Measurements from ENCODE around the gene MANBA. TPM values are rescaled to one million over a fixed set of nuclear protein-coding genes. Genes with fewer than 3 reads are reported as not detected.

MANBA gene
- total RNA-seq, 2 experiments from 2014 or later = 16.9 to 18.2 TPM

- Histone ChIP-seq H3K9me3 (ENCODE audit: control insufficient read depth in 1 of 2, insufficient read depth in 1 of 2, low read length in 2 of 2) (peaks cover 12 to 14% of the 10 kb centered on the region in 2 experiments), H3K4me1 (ENCODE audit: insufficient read depth, low read length) (no peaks in the 10 kb centered on the region), H3K27me3 (ENCODE audit: control insufficient read depth in 1 of 2, insufficient read depth in 2 of 2, low read length in 2 of 2) (no peaks in the 10 kb centered on the region), H3K27ac (ENCODE audit: low read depth in 1 of 2, low read length in 2 of 2) (no peak overlapping the region), H3K4me3 (ENCODE audit: low read length) (no peak overlapping the region), H3K36me3 (ENCODE audit: insufficient read depth, low read length) (no peaks in the 10 kb centered on the region)
- H3K4me1 Mint-ChIP-seq (ENCODE audit: low read depth) = no peaks in the 10 kb centered on the region
- no peak for ATAC-seq (ENCODE audit: poor library complexity)
- peaks cover 12% of the 10 kb centered on the region for H3K36me3 Mint-ChIP-seq (ENCODE audit: low read depth)
- no peak for DNase-seq
- POLR2A ChIA-PET = no interaction called here
- intact Hi-C loops (cut with DNase I, micrococcal nuclease) = no loop called here
- CTCF ChIA-PET = no interaction called here
- no peaks in the 10 kb centered on the region for H3K27me3 Mint-ChIP-seq
- no peak for TF ChIP-seq CTCF (IDR thresholded peaks at IDR 0.05)
- peaks cover 13% of the 10 kb centered on the region for H3K9me3 Mint-ChIP-seq
- H3K27ac Mint-ChIP-seq = no peak overlapping the region
- no peak overlapping the region for H3K4me3 Mint-ChIP-seq
These were observed 25.5 kb upstream of the MANBA start for GRCh38 chr4:102786279-102786678.

- POLR2A ChIA-PET = no interaction called here
- intact Hi-C loops (cut with DNase I, micrococcal nuclease) = no loop called here
- Histone ChIP-seq H3K4me3 (ENCODE audit: low read length) (no peak overlapping the region), H3K27me3 (ENCODE audit: control insufficient read depth in 1 of 2, insufficient read depth in 2 of 2, low read length in 2 of 2) (peaks cover 0 to 2% of the 10 kb centered on the region in 2 experiments), H3K9me3 (ENCODE audit: control insufficient read depth in 1 of 2, insufficient read depth in 1 of 2, low read length in 2 of 2) (peaks cover 0 to 7% of the 10 kb centered on the region in 2 experiments), H3K27ac (ENCODE audit: low read depth in 1 of 2, low read length in 2 of 2) (no peak overlapping the region), H3K4me1 (ENCODE audit: insufficient read depth, low read length) (no peaks in the 10 kb centered on the region), H3K36me3 (ENCODE audit: insufficient read depth, low read length) (no peaks in the 10 kb centered on the region)
- no peak overlapping the region for H3K4me3 Mint-ChIP-seq
- no peaks in the 10 kb centered on the region for H3K4me1 Mint-ChIP-seq (ENCODE audit: low read depth)
- ATAC-seq (ENCODE audit: poor library complexity) = no peak
- DNase-seq = no peak
- H3K9me3 Mint-ChIP-seq = peaks cover 3% of the 10 kb centered on the region
- no peak overlapping the region for H3K27ac Mint-ChIP-seq
- CTCF ChIA-PET = interaction anchor here (0.6 kb wide), 1 partner anchor 121 kb away, joined by 4 read pairs; no protein-coding TSS in a partner anchor
- TF ChIP-seq CTCF (IDR thresholded peaks at IDR 0.05) = no peak
- no peaks in the 10 kb centered on the region for H3K36me3 Mint-ChIP-seq (ENCODE audit: low read depth)
- no peaks in the 10 kb centered on the region for H3K27me3 Mint-ChIP-seq
These were observed 22.2 kb upstream of the MANBA start for GRCh38 chr4:102783006-102783405.

GRCh38 chr4:102781570-102781969 lies 20.8 kb upstream of the MANBA start:
- no peaks in the 10 kb centered on the region for H3K4me1 Mint-ChIP-seq (ENCODE audit: low read depth)
- CTCF ChIA-PET = no interaction called here
- no peak overlapping the region for H3K4me3 ChIP-seq (ENCODE audit: low read length)
- ATAC-seq (ENCODE audit: poor library complexity) (no peak), DNase-seq (no peak)
- intact Hi-C loops (cut with DNase I, micrococcal nuclease) = no loop called here
- no peaks in the 10 kb centered on the region for H3K4me1 ChIP-seq (ENCODE audit: insufficient read depth, low read length)
- H3K27ac Mint-ChIP-seq = no peak overlapping the region
- no peak overlapping the region for H3K4me3 Mint-ChIP-seq
- H3K9me3 ChIP-seq (ENCODE audit: control insufficient read depth in 1 of 2, insufficient read depth in 1 of 2, low read length in 2 of 2) = peaks cover 0 to 4% of the 10 kb centered on the region in 2 experiments
- no peaks in the 10 kb centered on the region for H3K36me3 ChIP-seq (ENCODE audit: insufficient read depth, low read length)
- no peaks in the 10 kb centered on the region for H3K36me3 Mint-ChIP-seq (ENCODE audit: low read depth)
- no peak for TF ChIP-seq CTCF (IDR thresholded peaks at IDR 0.05)
- H3K27ac ChIP-seq (ENCODE audit: low read depth in 1 of 2, low read length in 2 of 2) = no peak overlapping the region
- POLR2A ChIA-PET = no interaction called here
- H3K27me3 ChIP-seq (ENCODE audit: control insufficient read depth in 1 of 2, insufficient read depth in 2 of 2, low read length in 2 of 2) = peaks cover 0 to 2% of the 10 kb centered on the region in 2 experiments
- no peaks in the 10 kb centered on the region for H3K27me3 Mint-ChIP-seq
- no peaks in the 10 kb centered on the region for H3K9me3 Mint-ChIP-seq

Measured in CD4-positive, alpha-beta T cell (primary cell).